ENCODE measurements around the gene ACRV1.

ACRV1 gene

DNA sequence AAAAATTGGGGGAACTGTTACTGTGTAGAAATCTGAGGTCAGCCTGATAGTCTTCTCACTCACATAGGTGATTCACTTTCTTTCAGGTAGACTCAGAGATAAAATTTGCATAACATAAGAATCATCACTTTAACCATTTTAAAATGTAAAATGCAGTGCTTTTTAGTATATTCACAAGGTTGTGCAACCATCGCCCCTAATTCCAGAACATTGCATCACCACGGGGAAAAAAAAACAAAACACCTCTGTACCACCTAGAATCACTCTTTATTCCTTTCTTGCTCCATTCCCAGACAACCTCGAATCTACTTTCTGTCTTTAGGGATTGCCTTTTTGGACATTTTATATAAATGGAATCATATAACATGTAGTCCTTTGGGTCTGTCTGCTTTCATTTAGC lies 34.8 kb downstream of the ACRV1 start:
- no peak for DNase-seq

GRCh38 chr11:125638315-125638714 lies 42.3 kb downstream of the ACRV1 start:
- DNase-seq, result no peak

GRCh38 chr11:125637840-125638239 lies 42.8 kb downstream of the ACRV1 start:
- no peak for DNase-seq

DNA sequence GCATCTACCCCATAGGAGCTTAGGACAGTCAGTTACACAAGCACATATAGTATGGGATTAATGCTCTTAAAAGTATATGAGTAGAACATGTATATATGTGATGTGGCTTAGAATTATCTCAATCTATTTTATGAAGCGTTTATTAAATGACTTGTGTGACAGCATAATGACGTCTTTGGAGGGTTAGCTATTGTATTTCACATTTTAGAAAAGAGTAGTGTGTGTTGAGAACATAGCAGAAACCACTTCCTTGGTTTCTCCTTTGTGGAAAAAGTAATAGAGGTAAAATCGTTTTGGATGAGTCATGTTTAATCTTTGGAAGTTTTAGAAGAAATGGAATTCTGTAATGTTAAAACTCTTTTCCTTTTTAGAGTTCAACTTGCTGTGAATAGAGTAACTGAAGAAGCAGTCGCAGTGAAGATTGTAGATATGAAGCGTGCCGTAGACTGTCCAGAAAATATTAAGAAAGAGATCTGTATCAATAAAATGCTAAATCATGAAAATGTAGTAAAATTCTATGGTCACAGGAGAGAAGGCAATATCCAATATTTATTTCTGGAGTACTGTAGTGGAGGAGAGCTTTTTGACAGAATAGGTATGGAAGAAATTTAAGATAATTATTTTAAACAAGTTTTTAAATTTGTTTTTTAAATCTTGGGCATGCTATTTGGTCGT lies 53.3 kb downstream of the ACRV1 start:
- DNase-seq, result no peak

DNA sequence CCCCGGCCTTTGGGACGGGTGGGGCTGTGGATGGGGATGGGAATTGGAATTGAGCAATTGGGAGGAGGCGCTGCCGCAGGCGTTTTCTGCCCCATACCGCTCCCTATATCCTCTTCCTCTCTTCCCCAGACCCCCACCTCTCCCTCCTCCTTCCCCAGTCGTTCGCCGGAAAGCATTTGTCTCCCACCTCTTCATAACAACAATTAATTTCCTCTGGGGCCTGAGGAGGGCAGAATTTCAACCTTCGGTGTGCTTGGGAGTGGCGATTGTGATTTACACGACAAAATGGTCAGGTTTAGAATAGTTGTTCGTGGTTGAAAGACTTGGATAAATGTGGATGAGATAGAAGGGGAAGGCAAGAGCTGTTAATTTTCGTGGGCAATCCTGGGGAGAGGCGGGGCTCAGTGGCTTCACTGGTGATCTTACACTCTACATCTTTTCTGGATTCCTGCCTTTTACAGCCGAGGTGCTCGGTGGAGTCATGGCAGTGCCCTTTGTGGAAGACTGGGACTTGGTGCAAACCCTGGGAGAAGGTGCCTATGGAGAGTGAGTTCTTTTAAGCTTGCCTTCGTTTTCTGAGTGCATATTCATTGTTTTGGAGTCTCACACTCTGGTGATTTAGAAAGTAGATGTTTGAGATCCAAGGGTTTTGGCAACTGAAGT lies 54.2 kb downstream of the ACRV1 start:
- no peak for DNase-seq

GRCh38 chr11:125625630-125626287 lies 54.9 kb downstream of the ACRV1 start:
- DNase-seq, result peak; percentile 94

DNA sequence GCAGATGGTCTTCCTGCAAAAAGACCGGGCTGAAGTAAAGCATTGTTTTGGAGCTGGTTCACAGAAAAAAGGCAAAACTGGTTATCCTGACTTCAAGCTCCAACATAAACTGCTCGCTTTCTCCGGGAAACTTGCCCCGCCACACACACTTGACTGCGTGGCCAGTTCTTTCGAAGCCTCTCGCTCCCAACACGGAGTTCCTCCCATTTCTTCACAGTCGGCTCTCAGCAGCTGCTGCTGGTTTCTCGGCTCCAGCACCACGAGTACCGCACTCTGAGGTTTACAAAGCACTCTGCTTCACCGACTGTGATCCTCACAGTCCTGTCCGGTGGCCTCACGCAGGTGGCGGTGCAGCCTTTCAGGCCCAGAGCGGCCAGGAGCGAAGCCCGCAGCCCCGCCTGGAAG lies 55.4 kb downstream of the ACRV1 start:
- DNase-seq, result no peak

DNA sequence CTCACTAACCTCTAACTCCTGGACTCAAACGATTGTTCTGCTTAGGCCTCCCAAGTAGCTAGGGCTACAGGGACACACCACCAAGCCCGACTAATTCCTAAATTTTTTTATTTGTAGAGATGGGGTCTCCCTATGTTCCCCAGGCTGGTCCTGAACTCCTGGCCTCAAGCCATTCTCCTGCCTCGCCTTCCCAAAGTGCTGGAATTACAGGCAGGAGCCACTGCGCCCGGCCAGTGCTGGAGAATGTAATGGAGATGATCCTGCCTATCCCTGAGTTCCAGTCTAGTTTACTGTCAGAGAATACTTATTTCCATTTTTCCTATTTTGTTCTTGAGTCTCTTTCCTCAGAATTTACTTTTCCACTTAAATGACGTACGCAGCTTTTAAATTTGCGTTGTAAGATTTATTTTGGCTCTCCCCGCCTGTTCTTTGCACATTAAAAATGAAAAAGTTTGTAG lies 55.9 kb downstream of the ACRV1 start, which contains the start of gene CHEK1:
TSS of gene CHEK1 (plus strand) at position 408 of the 458 bp plus-strand sequence. CDS start 1,606 bp downstream, outside the sequence.
- DNase-seq, result no peak

DNA sequence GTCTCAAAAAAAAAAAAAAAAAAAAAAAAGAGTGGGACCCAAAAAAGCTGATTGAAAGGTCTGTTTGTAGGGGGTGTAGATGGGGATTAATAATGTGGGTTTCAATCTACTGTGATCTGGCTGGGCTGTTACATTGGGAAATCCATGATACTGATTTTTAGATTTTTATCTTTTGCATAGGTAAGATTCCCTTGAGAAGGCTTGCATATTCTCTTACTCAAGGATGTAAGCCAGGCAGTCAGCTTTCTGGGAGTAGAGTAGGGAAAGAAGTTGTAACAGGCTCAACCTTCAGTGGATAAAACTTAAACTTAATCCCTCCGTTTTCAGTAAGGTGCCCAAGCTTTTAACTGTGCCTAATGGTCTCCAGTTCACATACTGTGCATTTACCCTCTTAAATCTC lies 57.6 kb downstream of the ACRV1 start:
- DNase-seq, result no peak

- no peak for DNase-seq
These were observed 58.7 kb downstream of the ACRV1 start for GRCh38 chr11:125621995-125622394.

Data from left hindlimb (tissue), 1 donor.